Lower leg skin (tissue), 4 donors: ENCODE results near the gene GPC3. TPM values are rescaled to one million over a fixed set of nuclear protein-coding genes. Genes with fewer than 3 reads are reported as not detected.

ENCODE experiments used
- DNase-seq, 2 donors: peaks; one replicate each; pipeline ENCODE4 v3.0.0-alpha.2; 2019; ENCODE audit warnings: low spot score in 2 of 2
- H3K4me3 ChIP-seq: fragments of 200-600 bp; sonication (generic); 2 replicates; pipeline ENCODE4 v1.5.1; 2017; ENCODE audit warnings: mild to moderate bottlenecking, low read depth; ENCODE audit not compliant: poor library complexity, severe bottlenecking
- POLR2A ChIP-seq, 2 donors: fragments of 450-650 bp; IDR thresholded peaks; one replicate each; pipeline ENCODE4 v1.6.1; 2016 to 2017; ENCODE audit warnings: antibody characterized with exemption in 2 of 2, mild to moderate bottlenecking in 1 of 2, moderate library complexity in 1 of 2
- WGBS, 2 donors: methylation state at CpG; one replicate each; pipeline ENCODE4 v1.1.5; 2018; 5-methylcytosine and 5-hydroxymethylcytosine counted together
- intact Hi-C: fragments of 100-400 bp; cut with DNase I; formaldehyde crosslinking; loops from one replicate; pipeline ENCODE4 v1.15.0; 2023; ENCODE audit warnings: low total_unique reads
- total RNA-seq, 4 donors: library from RNA; depleted of rRNA; stranded (reverse); fragments of >200 nt; gene quantifications; one replicate each; pipeline ENCODE4 v1.1.0, GENCODE V29; 2016
- TF ChIP-seq, protein P1 (sequence below), 3 donors: fragments of 450-650 bp; IDR thresholded peaks; one replicate each; pipeline ENCODE4 v1.5.1; 2016; ENCODE audit warnings: antibody characterized with exemption in 3 of 3, mild to moderate bottlenecking in 3 of 3, moderate library complexity in 2 of 3

The GPC3 gene
- total RNA-seq, 4 donors from 2014 or later, result 10.4 to 24.4 (median 14.7) TPM

DNA sequence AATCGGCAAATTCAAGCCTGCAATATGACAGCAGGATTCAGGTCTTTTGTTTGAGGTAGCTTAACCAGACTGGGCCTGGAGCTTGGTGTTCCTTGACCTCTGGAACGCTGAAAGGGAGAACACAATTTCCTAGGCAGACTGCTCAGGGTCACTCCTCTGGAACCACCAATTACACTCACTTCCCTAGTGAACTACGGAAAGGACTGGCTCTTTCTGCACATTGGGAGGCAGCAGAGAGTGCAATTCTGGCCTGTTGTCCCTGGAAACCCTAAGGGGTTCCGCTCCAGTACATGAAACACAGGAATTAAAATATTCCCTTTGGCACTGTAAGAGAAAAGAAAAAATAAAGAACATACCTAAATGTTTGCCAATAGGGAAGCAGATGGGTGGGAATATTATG is 58.6 kb downstream of the GPC3 start:
- no peak overlapping the region for H3K4me3 ChIP-seq
- intact Hi-C loops, result no loop called here
- DNase-seq, result no peak
- TF ChIP-seq POLR2A (IDR thresholded peaks at IDR 0.05), result no peak
- TF ChIP-seq, protein P1, sequence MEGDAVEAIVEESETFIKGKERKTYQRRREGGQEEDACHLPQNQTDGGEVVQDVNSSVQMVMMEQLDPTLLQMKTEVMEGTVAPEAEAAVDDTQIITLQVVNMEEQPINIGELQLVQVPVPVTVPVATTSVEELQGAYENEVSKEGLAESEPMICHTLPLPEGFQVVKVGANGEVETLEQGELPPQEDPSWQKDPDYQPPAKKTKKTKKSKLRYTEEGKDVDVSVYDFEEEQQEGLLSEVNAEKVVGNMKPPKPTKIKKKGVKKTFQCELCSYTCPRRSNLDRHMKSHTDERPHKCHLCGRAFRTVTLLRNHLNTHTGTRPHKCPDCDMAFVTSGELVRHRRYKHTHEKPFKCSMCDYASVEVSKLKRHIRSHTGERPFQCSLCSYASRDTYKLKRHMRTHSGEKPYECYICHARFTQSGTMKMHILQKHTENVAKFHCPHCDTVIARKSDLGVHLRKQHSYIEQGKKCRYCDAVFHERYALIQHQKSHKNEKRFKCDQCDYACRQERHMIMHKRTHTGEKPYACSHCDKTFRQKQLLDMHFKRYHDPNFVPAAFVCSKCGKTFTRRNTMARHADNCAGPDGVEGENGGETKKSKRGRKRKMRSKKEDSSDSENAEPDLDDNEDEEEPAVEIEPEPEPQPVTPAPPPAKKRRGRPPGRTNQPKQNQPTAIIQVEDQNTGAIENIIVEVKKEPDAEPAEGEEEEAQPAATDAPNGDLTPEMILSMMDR (IDR thresholded peaks at IDR 0.05), result no peak
- 64 to 68% methylated on average over 4 of the region's 4 CpGs for WGBS, 2 donors

- no peak for DNase-seq
- WGBS, 2 donors, result 59 to 95% methylated on average over 1 of the region's 1 CpG
- intact Hi-C loops, result no loop called here
These were observed 59.3 kb downstream of the GPC3 start for GRCh38 chrX:133926099-133926498.

DNA sequence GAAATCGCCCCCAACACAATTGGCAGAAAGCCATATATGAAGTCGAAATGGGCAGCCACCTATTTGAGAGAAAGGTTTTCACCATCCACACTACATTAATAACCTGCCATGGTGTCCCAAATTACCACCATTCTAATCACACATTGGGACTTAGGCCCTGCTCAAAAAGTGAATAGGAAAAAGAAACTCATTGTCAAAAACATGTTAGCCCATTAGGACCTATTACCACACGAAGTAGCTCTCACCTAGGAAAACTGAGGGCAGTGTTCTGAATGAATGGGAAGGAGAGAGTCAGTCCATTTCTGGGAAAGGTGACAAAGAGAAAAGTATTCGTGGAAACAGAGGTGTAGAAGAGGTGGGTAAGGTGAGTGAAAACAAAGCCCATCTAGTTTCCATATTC is 60.8 kb downstream of the GPC3 start:
- no peak overlapping the region for H3K4me3 ChIP-seq
- TF ChIP-seq POLR2A (IDR thresholded peaks at IDR 0.05), result no peak
- TF ChIP-seq, protein P1 (IDR thresholded peaks at IDR 0.05), result no peak
- no peak for DNase-seq
- WGBS, 2 donors, result 44 to 76% methylated on average over 4 of the region's 4 CpGs
- intact Hi-C loops, result no loop called here

More at GRCh38 chrX:133926099-133926498, 59.3 kb downstream of the GPC3 start:
- TF ChIP-seq, protein P1 (IDR thresholded peaks at IDR 0.05), result no peak
- no peak for TF ChIP-seq POLR2A (IDR thresholded peaks at IDR 0.05)
- no peak overlapping the region for H3K4me3 ChIP-seq

DNA sequence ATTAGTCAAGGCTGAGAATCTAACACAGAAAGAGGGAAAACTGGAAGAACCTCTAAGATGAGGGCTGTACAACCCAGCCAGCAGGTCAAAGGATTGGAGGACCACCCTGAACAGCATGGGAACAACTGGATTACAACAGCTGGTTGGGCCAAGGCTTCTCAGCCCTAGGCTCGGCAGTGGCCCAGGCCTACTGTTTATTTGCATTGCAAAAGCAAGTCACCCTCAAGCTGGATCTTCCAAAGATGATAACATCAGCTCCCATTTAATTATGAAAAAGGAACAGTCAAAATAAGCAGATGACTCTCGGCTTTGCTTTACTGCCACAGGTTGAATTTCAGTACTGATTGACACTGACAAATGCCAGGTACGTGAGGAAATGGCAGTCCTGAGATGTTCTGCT is 61.8 kb downstream of the GPC3 start:
- 57 to 78% methylated on average over 3 of the region's 3 CpGs for WGBS, 2 donors
- TF ChIP-seq, protein P1 (IDR thresholded peaks at IDR 0.05), result no peak
- TF ChIP-seq POLR2A (IDR thresholded peaks at IDR 0.05), result no peak
- intact Hi-C loops, result no loop called here
- no peak for DNase-seq
- H3K4me3 ChIP-seq, result no peak overlapping the region

GRCh38 chrX:133923113-133923512 is 62.3 kb downstream of the GPC3 start:
- intact Hi-C loops, result no loop called here
- TF ChIP-seq POLR2A (IDR thresholded peaks at IDR 0.05), result no peak
- TF ChIP-seq, protein P1 (IDR thresholded peaks at IDR 0.05), result no peak
- H3K4me3 ChIP-seq, result no peak overlapping the region
- WGBS, 2 donors, result 57 to 61% methylated on average over 5 of the region's 5 CpGs
- DNase-seq, result no peak

DNA sequence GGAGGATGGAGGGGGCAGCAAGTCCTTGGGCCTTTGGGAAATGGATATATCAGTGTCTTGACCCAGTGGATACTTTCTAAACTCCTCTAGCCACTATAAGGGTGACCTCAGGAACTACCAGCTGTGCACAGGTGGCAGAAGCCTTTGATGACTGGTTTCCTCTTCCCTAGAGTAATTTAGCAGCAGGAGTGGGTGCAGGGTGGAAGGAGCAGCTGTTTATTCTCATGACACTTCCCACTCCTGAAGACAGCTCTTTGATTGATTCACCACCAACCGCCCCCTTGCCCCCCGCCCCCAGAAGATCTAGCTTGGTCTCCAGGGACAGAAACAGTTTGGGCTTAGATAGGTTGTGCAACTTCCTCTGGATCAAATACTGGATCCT is 63.0 kb downstream of the GPC3 start:
- intact Hi-C loops, result no loop called here
- no peak for DNase-seq
- TF ChIP-seq, protein P1 (IDR thresholded peaks at IDR 0.05), result no peak
- TF ChIP-seq POLR2A (IDR thresholded peaks at IDR 0.05), result no peak
- no peak overlapping the region for H3K4me3 ChIP-seq
- 60 to 68% methylated on average over 2 of the region's 2 CpGs for WGBS, 2 donors
